Measurements from ENCODE around the gene EHF.

DNA sequence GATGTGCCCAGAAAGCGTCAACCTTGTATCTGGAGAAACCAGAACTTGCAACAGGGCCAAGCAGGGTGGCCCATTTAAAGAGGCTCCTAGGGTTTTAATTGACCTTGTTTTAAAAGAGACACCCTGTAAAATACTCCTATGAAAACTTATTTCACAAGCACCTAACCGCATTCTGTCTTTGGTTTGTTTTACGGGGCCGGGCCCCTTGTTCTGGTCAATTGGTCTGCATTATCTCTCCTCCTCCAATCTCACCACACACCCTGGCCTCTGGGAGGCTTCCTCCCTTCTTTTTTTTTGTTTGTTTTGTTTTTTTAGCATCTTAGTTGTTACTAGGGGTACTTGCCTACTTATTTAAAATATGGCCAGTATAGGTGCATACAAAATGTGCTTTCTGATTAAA lies 4.7 kb downstream of the EHF start:
- TF ChIP-seq, protein P1, sequence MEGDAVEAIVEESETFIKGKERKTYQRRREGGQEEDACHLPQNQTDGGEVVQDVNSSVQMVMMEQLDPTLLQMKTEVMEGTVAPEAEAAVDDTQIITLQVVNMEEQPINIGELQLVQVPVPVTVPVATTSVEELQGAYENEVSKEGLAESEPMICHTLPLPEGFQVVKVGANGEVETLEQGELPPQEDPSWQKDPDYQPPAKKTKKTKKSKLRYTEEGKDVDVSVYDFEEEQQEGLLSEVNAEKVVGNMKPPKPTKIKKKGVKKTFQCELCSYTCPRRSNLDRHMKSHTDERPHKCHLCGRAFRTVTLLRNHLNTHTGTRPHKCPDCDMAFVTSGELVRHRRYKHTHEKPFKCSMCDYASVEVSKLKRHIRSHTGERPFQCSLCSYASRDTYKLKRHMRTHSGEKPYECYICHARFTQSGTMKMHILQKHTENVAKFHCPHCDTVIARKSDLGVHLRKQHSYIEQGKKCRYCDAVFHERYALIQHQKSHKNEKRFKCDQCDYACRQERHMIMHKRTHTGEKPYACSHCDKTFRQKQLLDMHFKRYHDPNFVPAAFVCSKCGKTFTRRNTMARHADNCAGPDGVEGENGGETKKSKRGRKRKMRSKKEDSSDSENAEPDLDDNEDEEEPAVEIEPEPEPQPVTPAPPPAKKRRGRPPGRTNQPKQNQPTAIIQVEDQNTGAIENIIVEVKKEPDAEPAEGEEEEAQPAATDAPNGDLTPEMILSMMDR (IDR thresholded peaks at IDR 0.05; ENCODE audit: control extremely low read depth in 1 of 3, insufficient read depth in 1 of 3, low read depth in 1 of 3, low read length in 3 of 3) = no peak
- TF ChIP-seq YY1 (IDR thresholded peaks at IDR 0.05; ENCODE audit: low read depth, low read length) = no peak
- no peak for TF ChIP-seq SP1 (IDR thresholded peaks at IDR 0.05; ENCODE audit: low read depth, low read length)
- no peak for TF ChIP-seq POLR2AphosphoS5 (IDR thresholded peaks at IDR 0.05; ENCODE audit: low read depth, low read length)
- no peak for TF ChIP-seq JUN (IDR thresholded peaks at IDR 0.05; ENCODE audit: low read depth, low read length)
- no peak for TF ChIP-seq SIX5 (IDR thresholded peaks at IDR 0.05; ENCODE audit: low read depth, low read length)
- no peak for TF ChIP-seq TAF1 (IDR thresholded peaks at IDR 0.05; ENCODE audit: low read depth, low read length)
- TF ChIP-seq POLR2A (IDR thresholded peaks at IDR 0.05; ENCODE audit: control extremely low read depth in 1 of 2, low read depth in 2 of 2, low read length in 2 of 2) = no peak
- no peak for TF ChIP-seq RXRA (IDR thresholded peaks at IDR 0.05; ENCODE audit: insufficient read depth, low read depth, low read length)
- no peak for TF ChIP-seq BRCA1 (IDR thresholded peaks at IDR 0.05; ENCODE audit: low read depth, low read length)
- TF ChIP-seq NRF1 (IDR thresholded peaks at IDR 0.05; ENCODE audit: low read depth, low read length) = no peak
- TF ChIP-seq CHD1 (IDR thresholded peaks at IDR 0.05; ENCODE audit: low read depth, low read length) = no peak
- no peak for TF ChIP-seq GTF2F1 (IDR thresholded peaks at IDR 0.05; ENCODE audit: borderline replicate concordance, low read depth, low read length)
- no peak for TF ChIP-seq CHD2 (IDR thresholded peaks at IDR 0.05; ENCODE audit: low read length)
